GM13977 (cell line): ENCODE measurements around the gene ANKS1A.
"Not testable (repeated sequence)": the region's sequence is repeated elsewhere in the genome, so short reads cannot be mapped to it uniquely, and the experiment has no call there.

Source experiments
- DNase-seq: peaks from one replicate; pipeline ENCODE4 v3.0.0; 2012; ENCODE audit warnings: low spot score
- CTCF ChIP-seq: IDR thresholded peaks from 2 replicates; pipeline ENCODE4 v1.5.1; 2012; ENCODE audit warnings: mild to moderate bottlenecking, control low read depth; ENCODE audit not compliant: insufficient read depth; ENCODE audit errors: extremely low read depth, missing control alignments
- in situ Hi-C: fragments of 300-500 bp; cut with MboI; formaldehyde crosslinking; loops from one replicate; pipeline ENCODE4 v1.12.0; 2022; ENCODE audit warnings: low sequenced_read_pairs, low pct_unique_long_range_greater_than_20kb, mixed read lengths, inconsistent platforms; ENCODE audit not compliant: unreplicated experiment

The ANKS1A gene

GRCh38 chr6:35096129-35096862 is 207.2 kb downstream of the ANKS1A start:
- TF ChIP-seq CTCF = no peak
- no peak for DNase-seq
- in situ Hi-C loops = no loop called here

- DNase-seq = no peak
- in situ Hi-C loops = no loop called here
- TF ChIP-seq CTCF = no peak
Observed at GRCh38 chr6:35099116-35099515, 210.1 kb downstream of the ANKS1A start.

GRCh38 chr6:35105078-35105477 is 216.0 kb downstream of the ANKS1A start:
- DNase-seq = no peak
- in situ Hi-C loops = no loop called here
- no peak for TF ChIP-seq CTCF

- DNase-seq, in situ Hi-C loops: not testable (repeated sequence)
Observed at GRCh38 chr6:35106061-35106460, 217.0 kb downstream of the ANKS1A start.

GRCh38 chr6:35107208-35107607 is 218.2 kb downstream of the ANKS1A start:
- DNase-seq, in situ Hi-C loops: not testable (repeated sequence)

- DNase-seq, in situ Hi-C loops: not testable (repeated sequence)
Observed at GRCh38 chr6:35107761-35108160, 218.7 kb downstream of the ANKS1A start.

- no peak for DNase-seq
- in situ Hi-C loops = no loop called here
- no peak for TF ChIP-seq CTCF
Observed at GRCh38 chr6:35108309-35108885, 219.3 kb downstream of the ANKS1A start.

GRCh38 chr6:35120746-35121145 is 231.7 kb downstream of the ANKS1A start:
- TF ChIP-seq CTCF = no peak
- in situ Hi-C loops = no loop called here
- no peak for DNase-seq
